Measurements from ENCODE around the gene BHLHA15. TPM values are rescaled to one million over a fixed set of nuclear protein-coding genes. Genes with fewer than 3 reads are reported as not detected.
A peak's percentile ranks its signal among the peaks of the same experiment; 100 is the strongest.

Gene BHLHA15
- total RNA-seq, 1 donor from 2014 or later: not detected

- H3K27me3 ChIP-seq (ENCODE audit: low read depth): peaks cover 14% of the 10 kb centered on the region
- no peak for TF ChIP-seq CTCF (IDR thresholded peaks at IDR 0.05; ENCODE audit: borderline replicate concordance)
- intact Hi-C loops (cut with micrococcal nuclease): no loop called here
- no peaks in the 10 kb centered on the region for H3K9me3 ChIP-seq (replicated peaks)
- peaks cover 41% of the 10 kb centered on the region for H3K36me3 ChIP-seq
- no peak overlapping the region for H3K4me3 ChIP-seq
- H3K4me1 ChIP-seq: peaks cover 8% of the 10 kb centered on the region
- DNase-seq: no peak
- no peak overlapping the region for H3K27ac ChIP-seq (replicated peaks)
These were observed 1.9 kb upstream of the BHLHA15 start for GRCh38 chr7:98209166-98209920.

- Histone ChIP-seq H3K9me3 (replicated peaks) (no peaks in the 10 kb centered on the region), H3K27me3 (ENCODE audit: low read depth) (peaks cover 14% of the 10 kb centered on the region), H3K36me3 (peaks cover 28% of the 10 kb centered on the region), H3K4me1 (peaks cover 8% of the 10 kb centered on the region), H3K27ac (replicated peaks) (no peak overlapping the region), H3K4me3 (peak overlapping the region; percentile 50)
- no peak for TF ChIP-seq CTCF (IDR thresholded peaks at IDR 0.05; ENCODE audit: borderline replicate concordance)
- intact Hi-C loops (cut with micrococcal nuclease): no loop called here
- no peak for DNase-seq
These were observed 572 bp upstream of the BHLHA15 start for GRCh38 chr7:98210513-98211220.

GRCh38 chr7:98211676-98212531 lies 665 bp downstream of the BHLHA15 start:
- Histone ChIP-seq H3K4me1 (peaks cover 8% of the 10 kb centered on the region), H3K27ac (replicated peaks) (no peak overlapping the region), H3K36me3 (peaks cover 22% of the 10 kb centered on the region), H3K9me3 (replicated peaks) (no peaks in the 10 kb centered on the region), H3K27me3 (ENCODE audit: low read depth) (peaks cover 14% of the 10 kb centered on the region), H3K4me3 (peak overlapping the region; percentile 50)
- DNase-seq: no peak
- intact Hi-C loops (cut with micrococcal nuclease): no loop called here
- no peak for TF ChIP-seq CTCF (IDR thresholded peaks at IDR 0.05; ENCODE audit: borderline replicate concordance)

GRCh38 chr7:98212532-98213041 lies 1.3 kb downstream of the BHLHA15 start:
- Histone ChIP-seq H3K27ac (replicated peaks) (no peak overlapping the region), H3K4me1 (peaks cover 8% of the 10 kb centered on the region), H3K9me3 (replicated peaks) (no peaks in the 10 kb centered on the region), H3K36me3 (peaks cover 21% of the 10 kb centered on the region), H3K27me3 (ENCODE audit: low read depth) (peaks cover 14% of the 10 kb centered on the region), H3K4me3 (no peak overlapping the region)
- no peak for TF ChIP-seq CTCF (IDR thresholded peaks at IDR 0.05; ENCODE audit: borderline replicate concordance)
- no peak for DNase-seq
- intact Hi-C loops (cut with micrococcal nuclease): no loop called here

GRCh38 chr7:98213296-98213887 lies 2.2 kb downstream of the BHLHA15 start:
- no peak for TF ChIP-seq CTCF (IDR thresholded peaks at IDR 0.05; ENCODE audit: borderline replicate concordance)
- Histone ChIP-seq H3K4me3 (no peak overlapping the region), H3K4me1 (peaks cover 8% of the 10 kb centered on the region), H3K36me3 (peaks cover 23% of the 10 kb centered on the region), H3K9me3 (replicated peaks) (no peaks in the 10 kb centered on the region), H3K27me3 (ENCODE audit: low read depth) (peaks cover 14% of the 10 kb centered on the region), H3K27ac (replicated peaks) (no peak overlapping the region)
- no peak for DNase-seq
- intact Hi-C loops (cut with micrococcal nuclease): no loop called here
